Gastroesophageal sphincter (tissue), 4 donors: ENCODE results near the gene SARM1. TPM values are rescaled to one million over a fixed set of nuclear protein-coding genes. Genes with fewer than 3 reads are reported as not detected.

Source experiments
- ATAC-seq: fragments of 150-250 bp; one replicate; pipeline ENCODE4 v1.9.1; 2016; ENCODE audit warnings: mild to moderate bottlenecking, moderate library complexity
- H3K27ac ChIP-seq, 4 donors: fragments of 200-600 bp; sonication (generic) in 3 of 4; 1 replicate in 3 of 4; 2 replicates in 1 of 4; pipeline ENCODE4 v1.5.1; 2016 to 2019
- H3K27me3 ChIP-seq: fragments of 200-600 bp; sonication (generic); one replicate; pipeline ENCODE4 v1.5.1; 2019
- H3K36me3 ChIP-seq, 2 donors: fragments of 200-600 bp; sonication (generic); one replicate each; pipeline ENCODE4 v1.5.1; 2019; ENCODE audit warnings: control low read depth in 1 of 2
- H3K4me1 ChIP-seq, 3 donors: fragments of 200-600 bp; sonication (generic); 1 replicate in 2 of 3; 2 replicates in 1 of 3; pipeline ENCODE4 v1.5.1; 2016 to 2019; ENCODE audit warnings: control low read depth in 2 of 3
- H3K4me3 ChIP-seq, 2 donors: fragments of 200-600 bp; sonication (generic); one replicate each; pipeline ENCODE4 v1.5.1; 2019; ENCODE audit warnings: mild to moderate bottlenecking in 1 of 2, moderate library complexity in 1 of 2
- H3K9me3 ChIP-seq, 3 donors: fragments of 200-600 bp; sonication (generic); one replicate each; pipeline ENCODE4 v1.5.1; 2017 to 2019; ENCODE audit warnings: control low read depth in 2 of 3
- CTCF ChIP-seq, 4 experiments: fragments of 200-600 bp in 2 of 4; fragments of 450-650 bp in 2 of 4; sonication (generic) in 1 of 4; IDR thresholded peaks; one replicate each; pipeline ENCODE4 v1.5.1; 2017 to 2019; ENCODE audit warnings: antibody characterized with exemption in 4 of 4, mild to moderate bottlenecking in 2 of 4, moderate library complexity in 2 of 4
- EP300 ChIP-seq: sonication (generic); formaldehyde crosslinking; IDR thresholded peaks from one replicate; pipeline ENCODE4 v1.6.1; 2017; ENCODE audit warnings: antibody characterized with exemption, mild to moderate bottlenecking
- POLR2A ChIP-seq, 2 donors: fragments of 450-650 bp; IDR thresholded peaks; one replicate each; pipeline ENCODE4 v1.6.1; 2017; ENCODE audit warnings: antibody characterized with exemption in 2 of 2, mild to moderate bottlenecking in 2 of 2, moderate library complexity in 1 of 2
- POLR2AphosphoS5 ChIP-seq: sonication (generic); formaldehyde crosslinking; IDR thresholded peaks from one replicate; pipeline ENCODE4 v1.6.1; 2017; ENCODE audit warnings: antibody characterized with exemption
- WGBS, 2 donors: methylation state at CpG; one replicate each; pipeline ENCODE4 v1.1.5; 2018; ENCODE audit warnings: low coverage in 1 of 2; 5-methylcytosine and 5-hydroxymethylcytosine counted together
- total RNA-seq, 4 donors: library from RNA; depleted of rRNA; stranded (reverse); fragments of >200 nt; gene quantifications; one replicate each; pipeline ENCODE4 v1.1.0, GENCODE V29; 2016

The SARM1 gene
- total RNA-seq, 4 donors from 2014 or later, result 9.0 to 26.2 (median 20.6) TPM

GRCh38 chr17:28341516-28341915 lies 30.0 kb upstream of the SARM1 start:
- WGBS, 2 donors, result 86% methylated on average over 5 of the region's 11 CpGs; no CpG with 5 or more reads in 1 of the 2 donors
- Histone ChIP-seq H3K27me3 (no peaks in the 10 kb centered on the region), H3K4me1 (peaks cover 0 to 37% (median 8%) of the 10 kb centered on the region in 3 donors), H3K4me3 (no peak overlapping the region), H3K27ac (no peak overlapping the region), H3K9me3 (no peaks in the 10 kb centered on the region), H3K36me3 (peaks cover 0 to 74% of the 10 kb centered on the region in 2 donors)
- TF ChIP-seq POLR2A (IDR thresholded peaks at IDR 0.05) (no peak), CTCF (IDR thresholded peaks at IDR 0.05) (no peak), POLR2AphosphoS5 (no peak), EP300 (no peak)
- no peak for ATAC-seq

DNA sequence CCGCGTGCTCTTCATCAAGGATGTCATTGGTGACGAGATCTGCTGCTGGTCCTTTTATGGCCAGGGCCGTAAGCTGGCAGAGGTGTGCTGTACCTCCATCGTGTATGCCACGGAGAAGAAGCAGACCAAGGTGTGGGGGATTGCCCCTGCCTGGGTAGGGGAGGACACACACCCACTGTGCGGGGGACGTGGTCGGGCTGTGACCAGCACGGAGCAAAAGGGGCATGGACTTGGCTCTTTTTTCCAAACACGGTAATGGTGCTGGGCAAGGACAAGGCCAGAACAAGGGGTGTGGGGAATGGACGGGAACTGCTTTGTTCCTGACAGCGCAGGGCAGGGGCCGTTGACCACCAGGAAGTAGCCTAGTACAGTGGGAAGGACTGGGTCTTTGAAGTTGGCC lies 29.2 kb upstream of the SARM1 start:
- TF ChIP-seq CTCF (IDR thresholded peaks at IDR 0.05) (no peak), EP300 (no peak), POLR2AphosphoS5 (no peak), POLR2A (IDR thresholded peaks at IDR 0.05) (no peak)
- no peaks in the 10 kb centered on the region for H3K9me3 ChIP-seq
- peaks cover 0 to 81% of the 10 kb centered on the region in 2 donors for H3K36me3 ChIP-seq
- H3K4me1 ChIP-seq, result peaks cover 0 to 37% (median 3%) of the 10 kb centered on the region in 3 donors
- WGBS, 2 donors, result 80% methylated on average over 2 of the region's 14 CpGs; no CpG with 5 or more reads in 1 of the 2 donors
- no peak for ATAC-seq
- no peak overlapping the region for H3K27ac ChIP-seq
- no peaks in the 10 kb centered on the region for H3K27me3 ChIP-seq
- H3K4me3 ChIP-seq, result no peak overlapping the region

- WGBS, 2 donors, result no CpG with 5 or more reads among the region's 10 CpGs
- H3K9me3 ChIP-seq, result no peaks in the 10 kb centered on the region
- TF ChIP-seq EP300 (no peak), CTCF (IDR thresholded peaks at IDR 0.05) (no peak)
- no peak overlapping the region for H3K27ac ChIP-seq
- no peak for ATAC-seq
- H3K4me1 ChIP-seq, result peaks cover 0 to 32% (median 0%) of the 10 kb centered on the region in 3 donors
- peaks cover 0 to 93% of the 10 kb centered on the region in 2 donors for H3K36me3 ChIP-seq
- H3K4me3 ChIP-seq, result no peak overlapping the region
- no peaks in the 10 kb centered on the region for H3K27me3 ChIP-seq
Observed at GRCh38 chr17:28343491-28343932, 28.0 kb upstream of the SARM1 start.

DNA sequence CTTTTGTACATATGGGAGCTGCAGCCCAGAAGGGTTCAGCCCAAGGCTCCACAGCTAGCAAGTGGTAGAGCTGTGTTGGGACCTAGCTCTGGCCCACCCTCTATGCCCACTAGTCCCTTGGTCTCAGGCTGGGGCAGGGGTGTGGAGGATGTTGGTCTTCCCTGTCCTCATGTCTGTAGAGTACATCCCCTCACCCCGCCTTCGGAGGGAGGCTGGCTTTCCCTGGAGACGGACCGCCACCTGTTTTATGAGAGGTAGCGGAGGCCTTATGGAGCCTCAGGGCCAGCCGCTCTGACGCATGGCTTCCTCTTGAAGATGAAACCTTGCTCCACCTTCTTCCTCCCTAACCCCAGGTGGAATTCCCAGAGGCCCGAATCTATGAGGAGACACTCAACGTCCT lies 27.5 kb upstream of the SARM1 start:
- WGBS, 2 donors, result 80% methylated on average over 2 of the region's 9 CpGs; no CpG with 5 or more reads in 1 of the 2 donors
- peaks cover 0 to 98% of the 10 kb centered on the region in 2 donors for H3K36me3 ChIP-seq

More for the DNA sequence above, 27.5 kb upstream of the SARM1 start:
- no peak for ATAC-seq
- Histone ChIP-seq H3K4me1 (peaks cover 0 to 27% (median 0%) of the 10 kb centered on the region in 3 donors), H3K4me3 (no peak overlapping the region), H3K27me3 (no peaks in the 10 kb centered on the region), H3K9me3 (no peaks in the 10 kb centered on the region), H3K27ac (no peak overlapping the region)
- TF ChIP-seq EP300 (no peak), POLR2A (IDR thresholded peaks at IDR 0.05) (no peak), CTCF (IDR thresholded peaks at IDR 0.05) (no peak)
